RKO (cell line): ENCODE measurements around the gene LRIG1.
A peak's percentile ranks its signal among the peaks of the same experiment; 100 is the strongest.
"Not testable (repeated sequence)": the region's sequence is repeated elsewhere in the genome, so short reads cannot be mapped to it uniquely, and the experiment has no call there.

ENCODE experiments used
- DNase-seq: peaks from one replicate; pipeline ENCODE4 v3.0.0-alpha.2; 2016; ENCODE audit warnings: low spot score

LRIG1 gene

GRCh38 chr3:66441129-66441528, 59.7 kb downstream of the LRIG1 start:
- DNase-seq = no peak

GRCh38 chr3:66439666-66440344, 61.0 kb downstream of the LRIG1 start:
- no peak for DNase-seq

GRCh38 chr3:66438046-66438445, 62.8 kb downstream of the LRIG1 start:
- no peak for DNase-seq

- no peak for DNase-seq
Measured at GRCh38 chr3:66437341-66437929, 63.4 kb downstream of the LRIG1 start.

- DNase-seq = no peak
Measured at GRCh38 chr3:66435989-66436388, 64.8 kb downstream of the LRIG1 start.

GRCh38 chr3:66434726-66435125, 66.1 kb downstream of the LRIG1 start:
- no peak for DNase-seq

GRCh38 chr3:66433522-66433782, 67.4 kb downstream of the LRIG1 start:
- DNase-seq = no peak

- no peak for DNase-seq
Measured at GRCh38 chr3:66432767-66433521, 67.9 kb downstream of the LRIG1 start.

GRCh38 chr3:66432041-66432766, 68.6 kb downstream of the LRIG1 start:
- DNase-seq = no peak

- no peak for DNase-seq
Measured at GRCh38 chr3:66431494-66431893, 69.3 kb downstream of the LRIG1 start.

GRCh38 chr3:66430876-66431275, 69.9 kb downstream of the LRIG1 start:
- no peak for DNase-seq

- DNase-seq = peak; percentile 66
Measured at GRCh38 chr3:66428733-66429132, 72.1 kb downstream of the LRIG1 start.

GRCh38 chr3:66427951-66428474, 72.8 kb downstream of the LRIG1 start:
- DNase-seq = no peak

- no peak for DNase-seq
Measured at GRCh38 chr3:66427352-66427751, 73.5 kb downstream of the LRIG1 start.

GRCh38 chr3:66426135-66426534, 74.7 kb downstream of the LRIG1 start:
- DNase-seq = no peak

GRCh38 chr3:66425576-66426114, 75.2 kb downstream of the LRIG1 start:
- DNase-seq = no peak

- DNase-seq = no peak
Measured at GRCh38 chr3:66425032-66425431, 75.8 kb downstream of the LRIG1 start.

GRCh38 chr3:66423791-66424190, 77.0 kb downstream of the LRIG1 start:
- no peak for DNase-seq

- DNase-seq = not testable (repeated sequence)
Measured at GRCh38 chr3:66421893-66422292, 78.9 kb downstream of the LRIG1 start.

- not testable (repeated sequence) for DNase-seq
Measured at GRCh38 chr3:66421144-66421543, 79.7 kb downstream of the LRIG1 start.

GRCh38 chr3:66419036-66419435, 81.8 kb downstream of the LRIG1 start:
- no peak for DNase-seq

- DNase-seq = no peak
Measured at GRCh38 chr3:66418475-66418931, 82.3 kb downstream of the LRIG1 start.
